Activated CD4-positive, alpha-beta memory T cell treated with anti-CD3 and anti-CD28 coated beads for 36 hours (primary cell): ENCODE data around the gene NMB. TPM values are rescaled to one million over a fixed set of nuclear protein-coding genes. Genes with fewer than 3 reads are reported as not detected.

Experiments used
- CTCF ChIA-PET: fragments of 350-600 bp; sonication (Branson Sonifier 250); formaldehyde crosslinking; loops from one replicate; lab custom pipeline; 2021; ENCODE audit warnings: antibody characterized with exemption, inconsistent platforms; lab: Charles Lee
- POLR2A ChIA-PET: fragments of 350-600 bp; sonication (Branson Sonifier 250); formaldehyde crosslinking; loops from one replicate; lab custom pipeline; 2021; ENCODE audit warnings: antibody characterized with exemption; lab: Charles Lee
- DNase-seq: peaks from one replicate; pipeline ENCODE4 v3.0.0-alpha.2; 2020
- H3K27ac Mint-ChIP-seq: one replicate; pipeline ENCODE4 v1.8.0; 2021; ENCODE audit warnings: mixed read lengths
- H3K27me3 Mint-ChIP-seq: one replicate; pipeline ENCODE4 v1.8.0; 2021; ENCODE audit warnings: mixed read lengths
- H3K36me3 Mint-ChIP-seq: one replicate; pipeline ENCODE4 v1.8.0; 2021; ENCODE audit warnings: mixed read lengths
- H3K4me1 Mint-ChIP-seq: one replicate; pipeline ENCODE4 v1.8.0; 2021; ENCODE audit warnings: low read depth, mixed read lengths
- H3K4me3 Mint-ChIP-seq: one replicate; pipeline ENCODE4 v1.8.0; 2021; ENCODE audit warnings: mild to moderate bottlenecking, mixed read lengths
- H3K9me3 Mint-ChIP-seq: one replicate; pipeline ENCODE4 v1.8.0; 2021; ENCODE audit warnings: mixed read lengths
- intact Hi-C: fragments of 100-400 bp; cut with micrococcal nuclease; formaldehyde crosslinking; loops from one replicate; pipeline ENCODE4 v1.15.1; 2023
- total RNA-seq, 2 experiments: library from RNA; stranded (reverse); gene quantifications; one replicate each; pipeline ENCODE4 v1.2.3, GENCODE V29; 2021

Gene NMB
- total RNA-seq, 2 experiments from 2014 or later, result 6.2 to 7.8 TPM

DNA sequence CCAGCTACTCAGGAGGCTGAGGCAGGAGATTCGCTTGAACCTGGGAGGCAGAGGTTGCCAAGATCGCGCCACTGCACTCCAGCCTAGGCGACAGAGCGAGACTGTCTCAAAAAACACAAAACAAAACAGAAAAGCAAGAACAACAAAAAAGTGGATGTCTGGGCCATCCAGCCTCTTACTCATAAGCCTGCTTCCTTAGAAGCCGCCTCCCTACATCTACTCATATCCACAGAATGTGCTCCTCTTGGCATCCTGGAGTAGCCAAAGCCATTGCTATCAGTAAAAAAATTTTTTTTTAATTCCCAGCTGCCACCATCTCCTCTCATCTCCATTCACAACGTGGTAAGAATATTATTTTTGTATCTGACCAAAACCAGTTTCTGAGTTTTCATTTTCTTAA is 46.4 kb downstream of the NMB start:
- H3K4me1 Mint-ChIP-seq, result peaks cover 10% of the 10 kb centered on the region
- intact Hi-C loops, result no loop called here
- H3K27ac Mint-ChIP-seq, result no peak overlapping the region
- no peaks in the 10 kb centered on the region for H3K27me3 Mint-ChIP-seq
- H3K9me3 Mint-ChIP-seq, result no peaks in the 10 kb centered on the region
- H3K36me3 Mint-ChIP-seq, result peaks cover 10% of the 10 kb centered on the region
- ChIA-PET POLR2A (no interaction called here), CTCF (interaction anchor here (0.8 kb wide), 1 partner anchor 317 kb away, joined by 3 read pairs; no protein-coding TSS in a partner anchor)
- no peak for DNase-seq
- no peak overlapping the region for H3K4me3 Mint-ChIP-seq

DNA sequence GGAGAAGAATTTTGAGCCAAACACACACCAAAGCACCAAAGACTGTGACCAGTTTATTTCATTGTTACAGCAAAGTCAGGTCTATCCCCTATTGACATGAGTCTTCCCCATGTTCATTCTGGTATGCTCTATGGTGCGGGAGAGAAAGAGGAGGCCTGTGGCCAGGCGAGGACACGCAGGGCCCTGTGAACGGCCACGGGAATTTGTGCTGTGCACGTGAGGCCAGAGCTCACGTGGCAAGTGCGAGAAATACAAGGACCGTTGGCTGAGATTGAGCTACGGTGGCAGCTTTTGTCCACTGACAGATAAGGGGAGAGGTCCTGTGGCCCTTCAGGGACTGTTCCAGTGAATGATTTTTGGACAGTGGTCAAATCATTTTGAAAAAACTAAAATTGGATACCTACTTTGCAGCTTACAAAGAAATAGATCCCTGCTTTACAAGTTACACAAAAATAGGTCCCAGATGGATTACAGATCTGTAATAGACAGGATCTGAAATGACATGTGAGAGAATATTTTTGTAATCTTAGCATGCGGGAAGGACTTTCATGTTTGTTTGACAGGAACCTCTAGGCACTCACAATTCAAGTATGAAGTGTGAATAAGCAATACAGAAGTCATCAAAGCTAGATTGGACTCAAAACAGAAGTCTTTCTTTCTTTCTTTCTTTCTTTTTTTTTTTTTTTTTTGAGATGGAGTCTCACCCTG is 48.0 kb downstream of the NMB start:
- POLR2A ChIA-PET, result no interaction called here
- CTCF ChIA-PET, result interaction anchor here (0.6 to 2.4 kb wide), 2 partner anchors 18 to 22 kb away, joined by 3 to 6 read pairs; no protein-coding TSS in a partner anchor

DNA sequence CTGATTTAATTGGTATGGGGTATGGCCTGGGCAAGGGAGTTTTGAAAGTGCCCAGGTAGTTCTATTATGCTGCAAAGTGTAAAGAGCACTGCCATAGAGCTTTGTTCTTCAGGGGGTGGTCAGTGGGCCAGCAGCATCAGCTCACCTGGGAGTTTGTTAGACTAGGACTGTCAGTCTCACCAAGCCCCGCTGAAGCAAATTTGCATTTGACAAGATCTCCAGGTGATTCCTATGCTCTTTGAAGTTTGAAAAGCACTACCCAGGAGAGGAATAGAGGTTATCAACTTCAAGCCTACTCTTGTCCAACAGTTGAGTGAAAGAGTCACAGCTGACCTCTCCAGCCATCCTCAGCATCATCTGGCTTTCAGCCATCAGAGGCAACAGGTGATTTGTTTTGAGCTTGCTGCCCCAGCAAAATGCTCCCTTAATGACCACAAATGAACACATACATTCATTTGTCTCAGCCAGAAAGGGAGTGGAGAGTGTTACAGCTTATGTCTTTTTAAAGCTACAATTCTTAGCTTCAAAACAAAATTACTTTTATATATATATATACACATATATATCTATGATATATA is 49.2 kb downstream of the NMB start:
- ChIA-PET CTCF (interaction anchor here (1.2 to 2.4 kb wide), 2 partner anchors 21 to 23 kb away, joined by 4 to 6 read pairs; no protein-coding TSS in a partner anchor), POLR2A (interaction anchor here (0.8 kb wide), 1 partner anchor 22 kb away, joined by 3 read pairs; no protein-coding TSS in a partner anchor)

More for the DNA sequence above, 48.0 kb downstream of the NMB start:
- no peaks in the 10 kb centered on the region for H3K27me3 Mint-ChIP-seq
- H3K4me3 Mint-ChIP-seq, result no peak overlapping the region
- peaks cover 27% of the 10 kb centered on the region for H3K4me1 Mint-ChIP-seq
- H3K9me3 Mint-ChIP-seq, result no peaks in the 10 kb centered on the region
- intact Hi-C loops, result no loop called here
- DNase-seq, result no peak
- H3K36me3 Mint-ChIP-seq, result peaks cover 20% of the 10 kb centered on the region
- peak overlapping the region; percentile 11 for H3K27ac Mint-ChIP-seq

DNA sequence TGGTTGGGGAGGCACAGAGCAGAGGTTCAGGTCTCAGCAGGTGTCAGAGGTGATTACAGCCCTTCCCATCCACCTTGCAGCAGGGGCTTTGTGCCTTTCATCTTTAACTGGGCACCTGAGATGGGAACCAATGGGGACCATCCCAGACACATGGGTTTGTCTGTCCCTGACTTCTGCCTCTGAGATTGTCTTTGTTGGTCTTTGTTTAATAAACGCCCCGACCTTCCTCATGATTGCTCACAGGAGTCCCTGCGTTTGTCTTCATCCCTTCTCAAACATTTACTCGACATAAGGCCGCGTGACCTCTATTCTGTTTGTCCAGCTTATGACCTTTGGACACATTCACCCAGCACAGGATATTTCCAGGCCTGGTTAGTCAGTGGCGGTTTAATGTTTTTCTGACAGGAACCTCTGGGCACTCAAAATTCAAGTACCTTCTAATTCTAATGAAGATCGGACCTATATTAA is 51.3 kb downstream of the NMB start:
- CTCF ChIA-PET, result interaction anchor here (0.7 to 1.6 kb wide), 3 partner anchors 8 to 28 kb away, joined by 3 to 4 read pairs (median 3); no protein-coding TSS in a partner anchor
- H3K27ac Mint-ChIP-seq, result no peak overlapping the region

More for the DNA sequence above, 49.2 kb downstream of the NMB start:
- intact Hi-C loops, result no loop called here
- H3K27ac Mint-ChIP-seq, result no peak overlapping the region
- no peaks in the 10 kb centered on the region for H3K9me3 Mint-ChIP-seq
- H3K4me3 Mint-ChIP-seq, result no peak overlapping the region
- H3K36me3 Mint-ChIP-seq, result peaks cover 24% of the 10 kb centered on the region
- no peak for DNase-seq
- H3K4me1 Mint-ChIP-seq, result peaks cover 36% of the 10 kb centered on the region
- H3K27me3 Mint-ChIP-seq, result no peaks in the 10 kb centered on the region

DNA sequence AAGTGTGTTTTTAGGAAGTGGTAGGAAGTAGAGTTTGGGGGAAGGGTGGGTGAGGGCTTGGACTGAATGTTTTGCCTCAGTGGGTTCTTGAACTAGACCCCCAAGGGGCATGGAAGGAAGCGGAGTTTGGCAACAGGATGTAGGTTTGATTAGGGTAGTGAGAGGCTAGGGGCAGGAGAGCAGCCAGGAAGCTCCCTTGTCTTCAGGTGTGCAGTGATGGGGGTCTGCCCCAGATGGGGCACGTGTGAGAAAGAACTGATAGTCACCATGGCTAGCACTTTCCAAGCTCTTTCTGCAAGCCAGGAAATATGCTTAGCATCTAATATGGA is 52.5 kb downstream of the NMB start:
- H3K4me3 Mint-ChIP-seq, result peak overlapping the region; percentile 71
- no peak for DNase-seq
- H3K27ac Mint-ChIP-seq, result peak overlapping the region; percentile 90
- H3K9me3 Mint-ChIP-seq, result no peaks in the 10 kb centered on the region
- peaks cover 24% of the 10 kb centered on the region for H3K36me3 Mint-ChIP-seq
- CTCF ChIA-PET, result interaction anchor here (0.9 to 1.5 kb wide), 8 partner anchors 18 to 273 kb away, joined by 3 to 6 read pairs (median 4); no protein-coding TSS in a partner anchor
- intact Hi-C loops, result loop anchor here (1.0 kb wide), 1 partner anchor 157 kb away; no protein-coding TSS in a partner anchor
- no peaks in the 10 kb centered on the region for H3K27me3 Mint-ChIP-seq
- POLR2A ChIA-PET, result interaction anchor here (0.5 to 3.2 kb wide), 10 partner anchors 13 to 155 kb away, joined by 4 to 14 read pairs (median 4); partner anchors contain the start of gene SEC11A
- H3K4me1 Mint-ChIP-seq, result peaks cover 54% of the 10 kb centered on the region

More for the DNA sequence above, 51.3 kb downstream of the NMB start:
- Mint-ChIP-seq H3K9me3 (no peaks in the 10 kb centered on the region), H3K27me3 (no peaks in the 10 kb centered on the region), H3K4me3 (no peak overlapping the region), H3K4me1 (peaks cover 51% of the 10 kb centered on the region), H3K36me3 (peaks cover 24% of the 10 kb centered on the region)
- POLR2A ChIA-PET, result interaction anchor here (3.2 kb wide), 1 partner anchor 25 kb away, joined by 13 read pairs; no protein-coding TSS in a partner anchor
- intact Hi-C loops, result no loop called here
- no peak for DNase-seq

Other genes starting within 250 kb of the NMB start
- 1 to 10 TPM; 7.5 to 9.5 TPM for gene ZSCAN2, start 57.2 kb downstream of the NMB start, total RNA-seq
- gene WDR73, start 3.9 kb downstream of the NMB start, total RNA-seq, result 10 to 100 TPM; 13.7 to 14.9 TPM
- 100 to 1,000 TPM; 132 to 136 TPM for gene SEC11A, start 57.9 kb upstream of the NMB start, total RNA-seq
- gene ZNF592, start 90.4 kb upstream of the NMB start, total RNA-seq, result 10 to 100 TPM; 23.8 to 24.3 TPM
- gene ALPK3, start 159.2 kb upstream of the NMB start, total RNA-seq, result under 1 TPM; 0.10 to 0.12 TPM
- not detected for gene SLC28A1, start 226.5 kb upstream of the NMB start, total RNA-seq